ENCODE measurements around the gene ADAMTS12. TPM values are rescaled to one million over a fixed set of nuclear protein-coding genes. Genes with fewer than 3 reads are reported as not detected.

Gene ADAMTS12
- total RNA-seq, 1 experiment from 2014 or later = 6.2 TPM

GRCh38 chr5:33833237-33833575, 58.6 kb downstream of the ADAMTS12 start:
- no peak overlapping the region for H2BK12ac ChIP-seq (ENCODE audit: insufficient read length, low read depth, low read length)
- H2BK20ac ChIP-seq (ENCODE audit: low read depth, low read length, poor library complexity, severe bottlenecking) = no peak overlapping the region

More at GRCh38 chr5:33833237-33833575, 58.6 kb downstream of the ADAMTS12 start:
- Histone ChIP-seq H2BK120ac (ENCODE audit: low read depth, low read length, poor library complexity, severe bottlenecking) (no peak overlapping the region), H2BK5ac (ENCODE audit: insufficient read length, low read length) (no peak overlapping the region), H3K4ac (ENCODE audit: low read depth, low read length) (no peak overlapping the region), H3K27ac (ENCODE audit: insufficient read length, low read depth, low read length) (no peak overlapping the region), H3K14ac (ENCODE audit: insufficient read depth, low read length) (no peak overlapping the region), H3T11ph (ENCODE audit: low read length) (peak overlapping the region; percentile 29), H3K56ac (ENCODE audit: insufficient read length, low read depth, low read length) (no peak overlapping the region), H3K4me2 (ENCODE audit: insufficient read depth, insufficient read length, low read length) (no peak overlapping the region), H4K8ac (replicated peaks; ENCODE audit: insufficient read length, low read depth, low read length) (no peak overlapping the region), H3K9ac (ENCODE audit: extremely low read depth, insufficient read length, low read length) (no peak overlapping the region), H4K91ac (ENCODE audit: insufficient read length, low read depth, low read length) (no peak overlapping the region), H2AFZ (ENCODE audit: low read length) (no peak overlapping the region), H3K18ac (ENCODE audit: insufficient read length, low read depth, low read length) (no peak overlapping the region), H3K23me2 (ENCODE audit: insufficient read length, low read depth, low read length, poor library complexity, severe bottlenecking) (no peaks in the 10 kb centered on the region), H3K27me3 (ENCODE audit: insufficient read depth, low read length) (no peaks in the 10 kb centered on the region), H4K20me1 (ENCODE audit: control insufficient read depth, insufficient read depth, insufficient read length) (no peaks in the 10 kb centered on the region), H2BK15ac (ENCODE audit: low read depth, low read length) (no peak overlapping the region), H3K79me2 (ENCODE audit: insufficient read depth, low read length) (0 out of 2 replicates have a peak, but pooled peaks cover 2% of the 10 kb centered on the region), H3K4me1 (ENCODE audit: insufficient read depth, low read length) (peaks cover 7% of the 10 kb centered on the region), H4K5ac (ENCODE audit: insufficient read length, low read depth, low read length) (no peak overlapping the region), H3K79me1 (ENCODE audit: insufficient read depth, low read depth, low read length, poor library complexity, severe bottlenecking) (no peaks in the 10 kb centered on the region), H2AK5ac (ENCODE audit: insufficient read length, low read length) (no peak overlapping the region), H3K23ac (ENCODE audit: insufficient read length, low read depth, low read length) (no peak overlapping the region), H3K9me3 (ENCODE audit: control insufficient read depth, low read depth, low read length) (no peaks in the 10 kb centered on the region)
- no peaks in the 10 kb centered on the region for H3K27me3 Mint-ChIP-seq (ENCODE audit: low read depth)
- no peak for DNase-seq
- H3K9me3 Mint-ChIP-seq = no peaks in the 10 kb centered on the region; a peak in 1 of 5 replicates
- no CpG with 5 or more reads among the region's 1 CpG for WGBS (ENCODE audit: extremely low coverage, insufficient read length, low lambda C conversion rate)
- H3K4me1 Mint-ChIP-seq = peaks cover 35 to 47% of the 10 kb centered on the region in 2 experiments
- peak overlapping the region in 1 of 3 experiments; percentile 74; a peak in 2 of 7 replicates for H3K27ac Mint-ChIP-seq
- no peak for TF ChIP-seq CTCF (conservative IDR thresholded peaks at IDR 0.05)
- no peaks in the 10 kb centered on the region for H3K36me3 Mint-ChIP-seq (ENCODE audit: insufficient read depth in 1 of 3, low read depth in 3 of 3)
- no peak overlapping the region for H3K4me3 Mint-ChIP-seq

All from H9 (cell line).